ENCODE measurements around the gene PCDHB1.

The PCDHB1 gene

GRCh38 chr5:141050622-141051520 is at the start of gene PCDHB1:
Gene PCDHB1 (plus strand): TSS chr5:141051374. CDS start chr5:141051471, 97 bp downstream.
- DNase-seq (ENCODE audit: low read depth in 2 of 2) = no peak

DNA sequence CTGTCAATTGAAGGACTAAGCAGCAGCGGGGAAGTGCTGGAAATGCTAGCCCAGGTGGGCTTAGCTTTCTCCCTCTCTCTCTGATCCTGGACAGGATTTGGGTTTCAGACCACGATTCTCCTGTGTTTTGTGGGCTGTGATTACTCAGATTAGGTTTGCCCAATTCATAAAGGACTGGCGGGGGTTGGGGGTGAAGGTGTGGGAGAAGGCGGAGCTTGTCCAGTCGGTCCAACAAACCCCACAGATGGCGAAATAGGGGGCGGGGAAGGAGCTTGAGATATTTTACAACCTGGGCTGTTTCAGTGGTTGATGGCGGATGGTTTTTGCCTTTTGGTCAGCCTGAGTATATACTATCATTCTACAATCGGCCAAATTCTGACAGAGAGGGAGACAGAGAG is 49.7 kb upstream of the PCDHB1 start:
- no peak for DNase-seq (ENCODE audit: low read depth in 2 of 2)

- no peak for DNase-seq (ENCODE audit: low read depth in 2 of 2)
These were observed 49.1 kb upstream of the PCDHB1 start for GRCh38 chr5:141001844-141002604.

DNA sequence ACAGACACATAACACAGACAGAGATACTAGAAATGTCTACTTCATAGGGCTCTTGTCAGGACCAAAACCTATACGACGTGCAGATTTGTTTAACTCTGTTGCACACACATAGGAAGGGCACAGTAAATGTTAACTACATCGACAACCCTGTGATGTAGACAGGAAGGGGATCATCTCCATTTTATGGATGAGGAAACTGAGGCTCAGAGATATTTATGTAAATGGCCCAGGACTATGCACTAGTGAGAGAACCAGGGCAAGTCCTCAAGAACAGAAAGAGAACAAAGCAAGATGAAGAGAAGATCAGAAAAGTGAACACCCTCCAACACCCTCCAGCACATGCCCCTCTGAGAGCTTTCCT is 48.6 kb upstream of the PCDHB1 start:
- no peak for DNase-seq (ENCODE audit: low read depth in 2 of 2)

- DNase-seq (ENCODE audit: low read depth in 2 of 2) = no peak
These were observed 48.1 kb upstream of the PCDHB1 start for GRCh38 chr5:141003031-141003430.

GRCh38 chr5:141003791-141004611 is 47.2 kb upstream of the PCDHB1 start:
- DNase-seq (ENCODE audit: low read depth in 2 of 2) = no peak

DNA sequence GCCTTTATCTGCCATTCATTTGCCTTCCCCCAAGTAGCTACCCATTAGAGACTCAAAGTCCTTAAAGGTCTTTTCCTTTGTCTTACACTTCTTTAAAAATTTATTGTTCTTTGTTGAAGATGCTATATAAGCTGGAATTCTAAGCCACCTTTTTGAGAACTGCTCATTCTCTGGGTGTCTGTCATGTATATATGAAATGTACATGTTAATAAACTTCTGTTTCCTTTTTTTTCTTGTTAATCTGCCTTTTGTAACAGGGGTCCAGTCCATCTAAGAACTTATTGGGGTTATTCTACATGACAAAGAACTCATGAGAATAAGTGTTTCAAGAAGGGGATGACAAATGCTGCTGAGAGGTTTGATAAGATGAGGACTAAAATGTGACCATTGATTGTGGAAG is 43.4 kb upstream of the PCDHB1 start:
- no peak for DNase-seq (ENCODE audit: low read depth in 2 of 2)

DNA sequence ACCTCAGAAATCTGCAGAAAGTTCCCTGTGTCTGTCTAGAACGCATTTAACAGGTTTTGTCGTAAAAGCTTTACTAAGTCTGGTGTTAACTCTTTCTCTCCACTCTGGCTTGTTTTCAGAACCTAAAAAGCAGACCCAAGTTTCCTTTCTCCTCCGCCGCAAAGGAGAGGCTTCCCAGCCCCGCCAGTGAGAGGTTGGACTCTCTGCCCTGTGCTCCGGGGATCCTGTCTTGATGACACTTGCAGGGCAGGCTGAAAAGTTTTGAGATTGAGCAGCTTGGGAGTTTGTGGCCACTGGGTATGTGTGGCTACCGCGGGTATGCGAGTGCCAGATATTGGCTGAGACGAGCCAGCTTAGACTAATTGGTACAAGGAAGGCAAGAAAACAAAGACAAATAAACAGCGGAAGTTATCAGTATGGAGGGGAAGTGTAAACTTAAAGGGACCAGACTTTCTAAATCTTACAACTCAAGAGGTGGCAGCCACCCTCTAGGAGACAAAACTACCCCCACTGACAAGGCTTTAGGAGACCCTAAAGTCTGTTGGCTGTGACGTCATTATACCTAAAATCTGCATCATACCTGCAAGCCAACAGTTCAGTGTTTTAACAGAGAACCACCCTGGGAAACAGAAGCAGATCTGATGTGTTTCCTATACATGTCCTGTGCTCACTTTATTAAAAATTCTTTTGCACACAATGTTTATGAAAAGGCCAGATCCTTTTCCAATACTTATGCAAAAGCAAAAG is 41.0 kb upstream of the PCDHB1 start:
- no peak for DNase-seq (ENCODE audit: low read depth in 2 of 2)

- DNase-seq (ENCODE audit: low read depth in 2 of 2) = no peak
These were observed 33.2 kb upstream of the PCDHB1 start for GRCh38 chr5:141017943-141018342.

- no peak for DNase-seq (ENCODE audit: low read depth in 2 of 2)
These were observed 28.8 kb upstream of the PCDHB1 start for GRCh38 chr5:141022384-141022783.

GRCh38 chr5:141031006-141031405 is 20.2 kb upstream of the PCDHB1 start:
- no peak for DNase-seq (ENCODE audit: low read depth in 2 of 2)

- DNase-seq (ENCODE audit: low read depth in 2 of 2) = no peak
These were observed 18.5 kb upstream of the PCDHB1 start for GRCh38 chr5:141032626-141033025.

DNA sequence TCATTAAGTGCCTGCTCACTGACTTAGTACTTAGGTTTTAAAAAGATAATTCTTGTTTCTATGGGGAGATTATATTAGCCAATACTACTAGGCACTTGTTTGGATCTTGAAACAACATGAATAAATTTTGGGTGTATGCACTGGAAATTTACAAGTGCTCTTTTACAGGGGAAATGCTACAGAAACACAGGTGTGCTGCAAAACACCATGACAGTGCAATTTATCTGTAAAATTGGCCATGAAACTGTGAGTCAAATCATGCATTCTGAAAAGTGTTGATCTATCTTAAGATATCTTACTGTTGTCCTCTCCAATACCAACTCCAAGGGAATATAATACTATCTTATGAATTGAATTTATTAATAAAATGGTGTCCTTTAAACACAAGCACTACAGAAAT is 12.1 kb upstream of the PCDHB1 start:
- no peak for DNase-seq (ENCODE audit: low read depth in 2 of 2)

DNA sequence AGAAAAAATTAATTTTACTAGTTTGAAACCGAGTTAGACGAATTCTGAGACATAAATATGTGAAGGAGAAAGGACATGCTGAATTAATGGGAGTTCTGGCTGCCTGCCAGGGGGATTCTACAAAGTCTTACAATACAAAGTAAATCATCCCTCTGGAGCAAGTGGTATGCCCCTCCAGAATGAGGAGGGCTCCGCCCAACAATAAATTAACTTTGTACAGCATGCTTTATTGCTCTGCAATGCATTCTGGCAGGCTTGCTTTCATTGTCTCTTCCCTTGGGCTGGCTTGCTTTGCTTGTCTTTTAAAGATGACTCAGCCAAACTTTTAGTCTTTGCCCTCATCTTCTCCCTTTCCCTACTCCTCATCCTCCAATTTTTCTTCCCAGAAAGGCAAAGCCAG is 11.7 kb upstream of the PCDHB1 start:
- DNase-seq (ENCODE audit: low read depth in 2 of 2) = no peak

DNA sequence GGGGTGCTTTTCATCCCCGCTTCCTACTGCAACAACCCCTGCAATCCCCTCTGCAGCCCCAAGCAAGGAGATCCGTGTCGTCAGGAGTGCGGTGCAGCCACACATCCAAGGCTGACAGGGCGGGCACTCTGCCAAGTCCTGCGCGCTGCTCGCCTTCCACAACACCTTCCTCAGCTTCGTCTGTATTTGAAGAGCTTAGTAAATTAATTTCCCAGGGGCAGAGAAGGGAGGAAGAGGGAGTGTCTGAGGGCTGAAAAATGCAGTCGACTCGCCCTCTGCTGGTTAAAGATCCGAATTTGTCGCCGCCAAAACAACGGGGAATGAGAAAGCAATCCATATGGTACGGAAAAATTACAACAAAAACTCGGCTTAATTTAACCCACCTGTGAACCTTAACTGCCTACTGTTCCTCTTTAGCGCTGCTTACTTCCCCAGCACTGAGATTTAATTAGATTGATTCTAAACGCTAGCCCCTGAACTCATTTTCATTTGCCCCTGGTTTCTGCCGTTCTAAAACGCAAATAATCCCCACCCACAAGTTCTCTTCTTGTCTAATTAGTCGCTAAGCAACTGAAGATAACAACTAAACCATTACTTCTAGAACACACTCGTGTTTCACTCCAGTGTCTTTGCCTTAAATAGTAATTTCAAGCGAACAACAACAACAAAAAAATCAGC is 10.9 kb upstream of the PCDHB1 start:
- DNase-seq (ENCODE audit: low read depth in 2 of 2) = no peak

- DNase-seq (ENCODE audit: low read depth in 2 of 2) = peak in 1 of 2 donors; percentile 3
These were observed 10.3 kb upstream of the PCDHB1 start for GRCh38 chr5:141040771-141041426.

DNA sequence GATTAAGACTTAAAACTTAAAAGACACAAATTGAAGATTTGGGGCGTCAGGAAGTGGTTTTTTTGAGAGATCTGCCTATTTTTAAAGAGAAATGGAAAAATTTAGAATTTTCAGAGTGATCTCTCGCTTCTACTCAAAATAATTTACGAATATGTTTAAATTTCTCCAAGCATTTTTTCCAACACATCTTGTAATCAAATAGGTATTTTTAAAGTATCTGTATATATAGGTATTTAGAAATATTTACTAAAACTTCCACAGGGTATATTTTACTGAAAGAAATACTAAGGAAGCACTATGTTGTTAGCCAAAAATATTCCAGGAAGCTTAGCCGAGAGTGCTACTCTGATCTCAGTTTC is 9.8 kb upstream of the PCDHB1 start:
- DNase-seq (ENCODE audit: low read depth in 2 of 2) = no peak

- DNase-seq (ENCODE audit: low read depth in 2 of 2) = no peak
These were observed 8.6 kb upstream of the PCDHB1 start for GRCh38 chr5:141042555-141042954.

DNA sequence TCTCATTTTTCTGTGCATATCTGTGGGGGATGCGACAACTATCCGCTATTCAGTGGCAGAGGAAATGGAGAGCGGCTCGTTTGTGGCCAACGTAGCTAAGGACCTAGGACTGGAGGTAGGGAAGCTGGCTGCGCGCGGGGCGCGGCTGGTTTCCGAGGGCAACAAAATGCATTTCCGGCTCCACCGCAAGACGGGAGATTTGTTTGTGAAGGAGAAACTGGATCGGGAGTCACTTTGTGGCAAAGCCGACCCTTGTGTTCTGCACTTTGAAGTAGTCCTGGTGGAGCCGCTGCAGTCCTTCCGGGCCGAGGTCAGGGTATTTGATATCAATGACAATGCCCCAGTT is 320 bp downstream of the PCDHB1 start:
- no peak for DNase-seq (ENCODE audit: low read depth in 2 of 2)

- DNase-seq (ENCODE audit: low read depth in 2 of 2) = no peak
These were observed 26.7 kb downstream of the PCDHB1 start for GRCh38 chr5:141077826-141078225.

- no peak for DNase-seq (ENCODE audit: low read depth in 2 of 2)
These were observed 31.1 kb downstream of the PCDHB1 start for GRCh38 chr5:141082228-141082627.
